A673 (cell line): ENCODE results near the gene FCHSD2. TPM values are rescaled to one million over a fixed set of nuclear protein-coding genes. Genes with fewer than 3 reads are reported as not detected.

Experiments
- BruUV-seq: library from RNA; stranded (reverse); fragments of 400-500 nt; replicated peaks from 2 replicates; lab custom pipeline; 2021; lab: Mats Ljungman, UMichigan
- CTCF ChIA-PET: fragments of 300-600 bp; sonication (Branson Sonifier 250); formaldehyde crosslinking; loops from one replicate; lab custom pipeline; 2022; ENCODE audit warnings: antibody characterized with exemption; lab: Charles Lee
- POLR2A ChIA-PET: fragments of 300-600 bp; sonication (Branson Sonifier 250); formaldehyde crosslinking; loops from one replicate; lab custom pipeline; 2022; ENCODE audit warnings: antibody characterized with exemption; ENCODE audit not compliant: low non-redundant PET; lab: Charles Lee
- DNase-seq: peaks from one replicate; pipeline ENCODE4 v3.0.0-alpha.2; 2015; ENCODE audit warnings: low spot score
- H3K27ac ChIP-seq: fragments of 200-600 bp; sonication (generic); 2 replicates; pipeline ENCODE4 v1.5.1; 2016; ENCODE audit warnings: mixed run types, low read depth, mild to moderate bottlenecking, mixed read lengths, antibody characterized with exemption, low read length; ENCODE audit not compliant: poor library complexity, severe bottlenecking
- H3K27me3 ChIP-seq: fragments of 200-600 bp; sonication (generic); replicated peaks from 2 replicates; pipeline ENCODE4 v1.6.1; 2017; ENCODE audit warnings: mixed run types, low read depth, mild to moderate bottlenecking, mixed read lengths, antibody characterized with exemption, low read length; ENCODE audit not compliant: insufficient read depth, poor library complexity
- H3K36me3 ChIP-seq: fragments of 200-600 bp; sonication (generic); 2 replicates; pipeline ENCODE4 v1.6.1; 2016; ENCODE audit warnings: mixed run types, mild to moderate bottlenecking, mixed read lengths, antibody characterized with exemption, low read length; ENCODE audit not compliant: insufficient read depth, poor library complexity, severe bottlenecking
- H3K4me1 ChIP-seq: fragments of 200-600 bp; sonication (generic); 2 replicates; pipeline ENCODE4 v1.6.1; 2017; ENCODE audit warnings: mixed run types, mild to moderate bottlenecking, mixed read lengths, antibody characterized with exemption, low read length; ENCODE audit not compliant: insufficient read depth, poor library complexity, severe bottlenecking
- H3K4me3 ChIP-seq: fragments of 200-600 bp; sonication (generic); 2 replicates; pipeline ENCODE4 v1.5.1; 2016; ENCODE audit warnings: low read depth, mixed run types, mild to moderate bottlenecking, mixed read lengths, low read length; ENCODE audit not compliant: poor library complexity, severe bottlenecking
- H3K9me3 ChIP-seq: fragments of 200-600 bp; sonication (generic); 2 replicates; pipeline ENCODE4 v1.6.1; 2016; ENCODE audit warnings: mixed run types, low read depth, mild to moderate bottlenecking, mixed read lengths, antibody characterized with exemption, low read length; ENCODE audit not compliant: poor library complexity, severe bottlenecking
- CTCF ChIP-seq: fragments of 300-800, 200-600 bp; sonication (generic); conservative IDR thresholded peaks from 2 replicates; pipeline ENCODE4 v1.5.1; 2017; ENCODE audit warnings: low read depth, mild to moderate bottlenecking, antibody characterized with exemption, low read length, moderate library complexity, mixed read lengths
- EZH2 ChIP-seq: fragments of 200-600 bp; sonication (generic); IDR thresholded peaks from 2 replicates; pipeline ENCODE4 v1.6.1; 2017; ENCODE audit warnings: borderline replicate concordance, low read depth, mild to moderate bottlenecking, mixed read lengths, antibody characterized with exemption, low read length; ENCODE audit not compliant: poor library complexity, severe bottlenecking
- intact Hi-C: fragments of 100-400 bp; cut with micrococcal nuclease; formaldehyde crosslinking; loops from one replicate; pipeline ENCODE4 v1.10.0; 2022; ENCODE audit not compliant: unreplicated experiment
- total RNA-seq: library from RNA; stranded (reverse); gene quantifications from 2 replicates; pipeline ENCODE4 v1.2.3, GENCODE V29; 2021

Gene FCHSD2
- total RNA-seq, 1 experiment from 2014 or later = 44.7 TPM

- no peak for TF ChIP-seq CTCF
- TF ChIP-seq EZH2 = no peak
- intact Hi-C loops = no loop called here
- no peaks in the 10 kb centered on the region for H3K9me3 ChIP-seq
- no peak overlapping the region for H3K27ac ChIP-seq
- H3K27me3 ChIP-seq = no peaks in the 10 kb centered on the region
- BruUV-seq = no TSS peak
- no peaks in the 10 kb centered on the region for H3K4me1 ChIP-seq
- DNase-seq = no peak
- CTCF ChIA-PET = no interaction called here
- POLR2A ChIA-PET = no interaction called here
- H3K36me3 ChIP-seq = peaks cover 6% of the 10 kb centered on the region
- no peak overlapping the region for H3K4me3 ChIP-seq
These were observed 42.4 kb downstream of the FCHSD2 start for GRCh38 chr11:73099512-73100266.

- H3K36me3 ChIP-seq = no peaks in the 10 kb centered on the region
- ChIA-PET POLR2A (interaction anchor here (0.6 kb wide), 1 partner anchor 176 kb away, joined by 5 read pairs; no protein-coding TSS in a partner anchor), CTCF (no interaction called here)
- no TSS peak for BruUV-seq
- no peak for DNase-seq
- intact Hi-C loops = no loop called here
- TF ChIP-seq CTCF = no peak
- no peak for TF ChIP-seq EZH2
- no peaks in the 10 kb centered on the region for H3K4me1 ChIP-seq
- H3K27ac ChIP-seq = no peak overlapping the region
- no peaks in the 10 kb centered on the region for H3K9me3 ChIP-seq
- no peak overlapping the region for H3K4me3 ChIP-seq
- no peaks in the 10 kb centered on the region for H3K27me3 ChIP-seq
These were observed 46.5 kb downstream of the FCHSD2 start for GRCh38 chr11:73095613-73096012.

- Histone ChIP-seq H3K27ac (no peak overlapping the region), H3K4me3 (no peak overlapping the region), H3K9me3 (no peaks in the 10 kb centered on the region), H3K36me3 (no peaks in the 10 kb centered on the region), H3K27me3 (no peaks in the 10 kb centered on the region), H3K4me1 (no peaks in the 10 kb centered on the region)
- DNase-seq = no peak
- intact Hi-C loops = no loop called here
- CTCF ChIA-PET = interaction anchor here (0.6 kb wide), 1 partner anchor 85 kb away, joined by 3 read pairs; no protein-coding TSS in a partner anchor
- BruUV-seq = no TSS peak
- TF ChIP-seq CTCF (no peak), EZH2 (no peak)
- POLR2A ChIA-PET = no interaction called here
These were observed 50.4 kb downstream of the FCHSD2 start for GRCh38 chr11:73091521-73092305.
